SU-DHL-6 (cell line): Measurements from ENCODE around the gene UBE2O.

Experiments
- H2AFZ ChIP-seq: fragments of 200-600 bp; sonication (generic); 2 replicates; pipeline ENCODE4 v1.6.1; 2014; ENCODE audit warnings: low read depth, mild to moderate bottlenecking, moderate library complexity, mixed read lengths, antibody characterized with exemption, low read length; ENCODE audit not compliant: severe bottlenecking
- H3F3A ChIP-seq: fragments of 200-600 bp; shearing (Covaris generic); 2 replicates; pipeline ENCODE4 v1.6.0; 2016; ENCODE audit warnings: antibody characterized with exemption, mild to moderate bottlenecking; ENCODE audit not compliant: insufficient read depth
- H3K27ac ChIP-seq: fragments of 200-600 bp; sonication (generic); 2 replicates; pipeline ENCODE4 v1.5.1; 2016; ENCODE audit warnings: low read depth, mild to moderate bottlenecking, low read length, moderate library complexity, mixed read lengths
- H3K27me3 ChIP-seq: fragments of 200-600 bp; sonication (generic), shearing (Covaris generic); 2 replicates; pipeline ENCODE4 v1.6.0; 2014; ENCODE audit warnings: mild to moderate bottlenecking, low read length
- H3K36me3 ChIP-seq: fragments of 200-600 bp; sonication (generic); 2 replicates; pipeline ENCODE4 v1.6.1; 2014; ENCODE audit warnings: mild to moderate bottlenecking, low read length, mixed read lengths
- H3K4me2 ChIP-seq: fragments of 300-600, 200-600 bp; shearing (Covaris generic), sonication (generic); 2 replicates; pipeline ENCODE4 v1.6.0; 2014; ENCODE audit warnings: low read length, low read depth, mild to moderate bottlenecking; ENCODE audit not compliant: poor library complexity, severe bottlenecking
- H3K4me3 ChIP-seq: fragments of 200-600 bp; sonication (generic); 2 replicates; pipeline ENCODE4 v1.5.1; 2014; ENCODE audit warnings: antibody characterized with exemption, low read length, mild to moderate bottlenecking, mixed read lengths; ENCODE audit not compliant: insufficient read depth, poor library complexity, severe bottlenecking
- H3K79me2 ChIP-seq: fragments of 200-600 bp; sonication (generic); 2 replicates; pipeline ENCODE4 v1.6.1; 2014; ENCODE audit warnings: mild to moderate bottlenecking, low read length, moderate library complexity; ENCODE audit not compliant: insufficient read depth
- H3K9ac ChIP-seq: fragments of 200-600 bp; sonication (generic); 2 replicates; pipeline ENCODE4 v1.7.0; 2014; ENCODE audit warnings: mild to moderate bottlenecking, low read length
- H3K9me2 ChIP-seq: fragments of 200-600 bp; sonication (generic); replicated peaks from 2 replicates; pipeline ENCODE4 v1.6.1; 2014; ENCODE audit warnings: low read length; ENCODE audit not compliant: insufficient read depth
- H3K9me3 ChIP-seq: fragments of 200-600 bp; sonication (generic); 2 replicates; pipeline ENCODE4 v1.6.1; 2014; ENCODE audit warnings: low read length, mixed read lengths; ENCODE audit not compliant: insufficient read depth
- H4K20me1 ChIP-seq: fragments of 200-600 bp; sonication (generic); 2 replicates; pipeline ENCODE4 v1.6.1; 2014; ENCODE audit warnings: low read depth, mild to moderate bottlenecking, antibody characterized with exemption, low read length, moderate library complexity, mixed read lengths
- CTCF ChIP-seq: fragments of 200-600 bp; sonication (generic); IDR thresholded peaks from one replicate; pipeline ENCODE4 v1.5.1; 2017; ENCODE audit warnings: antibody characterized with exemption, mild to moderate bottlenecking, low read length, moderate library complexity; ENCODE audit not compliant: insufficient read depth, poor library complexity, severe bottlenecking
- EZH2phosphoT487 ChIP-seq: fragments of 200-600 bp; sonication (generic), shearing (Covaris generic); conservative IDR thresholded peaks from 2 replicates; pipeline ENCODE4 v1.6.1; 2018; ENCODE audit warnings: mild to moderate bottlenecking, antibody characterized with exemption, low read length, moderate library complexity, mixed read lengths

The UBE2O gene

GRCh38 chr17:76379275-76379641, 73.7 kb downstream of the UBE2O start:
- H3K79me2 ChIP-seq = no peaks in the 10 kb centered on the region
- no peak overlapping the region for H3K4me3 ChIP-seq
- H3K9me3 ChIP-seq = no peaks in the 10 kb centered on the region
- no peaks in the 10 kb centered on the region for H3F3A ChIP-seq
- H3K4me2 ChIP-seq = no peak overlapping the region
- no peaks in the 10 kb centered on the region for H3K36me3 ChIP-seq
- H4K20me1 ChIP-seq = no peaks in the 10 kb centered on the region
- no peaks in the 10 kb centered on the region for H3K9me2 ChIP-seq
- TF ChIP-seq CTCF = no peak
- no peak for TF ChIP-seq EZH2phosphoT487
- no peak overlapping the region for H2AFZ ChIP-seq
- H3K9ac ChIP-seq = no peak overlapping the region
- no peak overlapping the region for H3K27ac ChIP-seq
- no peaks in the 10 kb centered on the region for H3K27me3 ChIP-seq

GRCh38 chr17:76378548-76379274, 74.2 kb downstream of the UBE2O start:
- H3K9ac ChIP-seq = no peak overlapping the region
- H3K36me3 ChIP-seq = no peaks in the 10 kb centered on the region
- no peak overlapping the region for H3K27ac ChIP-seq
- no peak overlapping the region for H3K4me3 ChIP-seq
- no peaks in the 10 kb centered on the region for H4K20me1 ChIP-seq
- H3K9me2 ChIP-seq = no peaks in the 10 kb centered on the region
- H3K27me3 ChIP-seq = no peaks in the 10 kb centered on the region
- H3K4me2 ChIP-seq = no peak overlapping the region
- H2AFZ ChIP-seq = no peak overlapping the region
- H3K9me3 ChIP-seq = no peaks in the 10 kb centered on the region
- no peaks in the 10 kb centered on the region for H3K79me2 ChIP-seq
- TF ChIP-seq EZH2phosphoT487 (no peak), CTCF (no peak)
- no peaks in the 10 kb centered on the region for H3F3A ChIP-seq

GRCh38 chr17:76376318-76377133, 76.4 kb downstream of the UBE2O start:
- H3K9me3 ChIP-seq = no peaks in the 10 kb centered on the region
- H3K79me2 ChIP-seq = no peaks in the 10 kb centered on the region
- no peak overlapping the region for H3K4me2 ChIP-seq
- no peaks in the 10 kb centered on the region for H3K9me2 ChIP-seq
- no peaks in the 10 kb centered on the region for H4K20me1 ChIP-seq
- no peak overlapping the region for H3K27ac ChIP-seq
- no peaks in the 10 kb centered on the region for H3K27me3 ChIP-seq
- no peaks in the 10 kb centered on the region for H3F3A ChIP-seq
- TF ChIP-seq EZH2phosphoT487 (no peak), CTCF (no peak)
- no peak overlapping the region for H3K4me3 ChIP-seq
- no peak overlapping the region for H2AFZ ChIP-seq
- H3K9ac ChIP-seq = no peak overlapping the region
- H3K36me3 ChIP-seq = no peaks in the 10 kb centered on the region
